CD4-positive, alpha-beta T cell treated with Interleukin-4 for 4 hours (primary cell): ENCODE results near the gene ZMIZ1.
A peak's percentile ranks its signal among the peaks of the same experiment; 100 is the strongest.
"Not testable (repeated sequence)": the region's sequence is repeated elsewhere in the genome, so short reads cannot be mapped to it uniquely, and the experiment has no call there.

Experiments
- DNase-seq: peaks from one replicate; pipeline ENCODE4 v3.0.0-alpha.2; 2020

The ZMIZ1 gene

GRCh38 chr10:79030705-79031104 lies 38.1 kb upstream of the ZMIZ1 start:
- no peak for DNase-seq

GRCh38 chr10:79031723-79032122 lies 37.0 kb upstream of the ZMIZ1 start:
- no peak for DNase-seq

GRCh38 chr10:79034271-79034876 lies 34.4 kb upstream of the ZMIZ1 start:
- no peak for DNase-seq

- not testable (repeated sequence) for DNase-seq
Measured at GRCh38 chr10:79036416-79036815, 32.4 kb upstream of the ZMIZ1 start.

- DNase-seq: no peak
Measured at GRCh38 chr10:79038104-79038840, 30.5 kb upstream of the ZMIZ1 start.

- no peak for DNase-seq
Measured at GRCh38 chr10:79038841-79039201, 29.9 kb upstream of the ZMIZ1 start.

- DNase-seq: no peak
Measured at GRCh38 chr10:79042639-79043411, 25.9 kb upstream of the ZMIZ1 start.

GRCh38 chr10:79044036-79044632 lies 24.6 kb upstream of the ZMIZ1 start:
- DNase-seq: no peak

GRCh38 chr10:79044846-79045245 lies 23.9 kb upstream of the ZMIZ1 start:
- no peak for DNase-seq

- no peak for DNase-seq
Measured at GRCh38 chr10:79045566-79046175, 23.1 kb upstream of the ZMIZ1 start.

- no peak for DNase-seq
Measured at GRCh38 chr10:79046326-79046725, 22.4 kb upstream of the ZMIZ1 start.

GRCh38 chr10:79046741-79047583 lies 21.8 kb upstream of the ZMIZ1 start:
- no peak for DNase-seq

- no peak for DNase-seq
Measured at GRCh38 chr10:79047584-79047874, 21.2 kb upstream of the ZMIZ1 start.

- DNase-seq: peak; percentile 66
Measured at GRCh38 chr10:79047875-79048638, 20.7 kb upstream of the ZMIZ1 start.

- DNase-seq: no peak
Measured at GRCh38 chr10:79048639-79049550, 19.9 kb upstream of the ZMIZ1 start.

- no peak for DNase-seq
Measured at GRCh38 chr10:79049931-79050895, 18.6 kb upstream of the ZMIZ1 start.

GRCh38 chr10:79050896-79051555 lies 17.7 kb upstream of the ZMIZ1 start:
- no peak for DNase-seq

GRCh38 chr10:79051766-79052165 lies 17.0 kb upstream of the ZMIZ1 start:
- DNase-seq: no peak
